ENCODE results near the gene MYL7.

DNA sequence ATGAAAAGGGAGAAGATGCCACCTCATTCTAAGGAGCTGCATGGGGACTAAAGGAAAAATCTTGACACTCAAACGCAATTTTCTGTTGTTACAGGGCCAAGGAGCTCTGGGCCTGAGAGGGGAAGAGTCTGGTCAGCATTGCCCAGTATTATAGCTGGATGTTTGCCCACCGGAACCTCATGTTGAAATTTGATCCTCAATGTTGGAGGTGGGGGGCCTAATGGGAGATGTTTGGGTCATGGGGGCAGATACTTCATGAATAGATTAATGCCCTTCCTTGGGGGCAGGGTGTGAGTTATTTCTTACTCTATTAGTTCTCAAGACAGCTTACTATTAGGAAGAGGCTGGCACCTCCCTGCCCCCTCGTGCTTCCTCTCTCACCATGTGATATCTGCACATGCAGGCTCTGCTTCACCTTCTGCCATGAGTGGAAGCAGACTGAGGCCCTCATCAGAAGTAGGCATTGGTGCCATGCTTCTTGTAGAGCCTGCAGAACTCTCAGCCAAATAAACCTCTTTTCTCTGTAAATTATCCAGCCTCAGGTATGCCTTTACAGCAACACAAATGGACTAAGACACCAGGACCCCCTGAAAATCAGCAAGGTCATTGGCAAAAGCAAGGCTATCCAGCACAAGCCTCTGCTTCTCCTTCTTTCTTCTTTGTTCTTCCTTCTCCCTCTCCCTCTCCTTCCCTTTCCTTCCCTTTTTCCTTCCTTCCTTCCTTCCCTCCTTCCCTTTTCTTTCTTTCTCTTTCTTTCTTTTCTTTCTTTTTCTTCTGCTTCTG, 33.0 kb upstream of the MYL7 start:
- TF ChIP-seq, protein P1, sequence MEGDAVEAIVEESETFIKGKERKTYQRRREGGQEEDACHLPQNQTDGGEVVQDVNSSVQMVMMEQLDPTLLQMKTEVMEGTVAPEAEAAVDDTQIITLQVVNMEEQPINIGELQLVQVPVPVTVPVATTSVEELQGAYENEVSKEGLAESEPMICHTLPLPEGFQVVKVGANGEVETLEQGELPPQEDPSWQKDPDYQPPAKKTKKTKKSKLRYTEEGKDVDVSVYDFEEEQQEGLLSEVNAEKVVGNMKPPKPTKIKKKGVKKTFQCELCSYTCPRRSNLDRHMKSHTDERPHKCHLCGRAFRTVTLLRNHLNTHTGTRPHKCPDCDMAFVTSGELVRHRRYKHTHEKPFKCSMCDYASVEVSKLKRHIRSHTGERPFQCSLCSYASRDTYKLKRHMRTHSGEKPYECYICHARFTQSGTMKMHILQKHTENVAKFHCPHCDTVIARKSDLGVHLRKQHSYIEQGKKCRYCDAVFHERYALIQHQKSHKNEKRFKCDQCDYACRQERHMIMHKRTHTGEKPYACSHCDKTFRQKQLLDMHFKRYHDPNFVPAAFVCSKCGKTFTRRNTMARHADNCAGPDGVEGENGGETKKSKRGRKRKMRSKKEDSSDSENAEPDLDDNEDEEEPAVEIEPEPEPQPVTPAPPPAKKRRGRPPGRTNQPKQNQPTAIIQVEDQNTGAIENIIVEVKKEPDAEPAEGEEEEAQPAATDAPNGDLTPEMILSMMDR (conservative IDR thresholded peaks at IDR 0.05; ENCODE audit: low read depth, low read length): no peak
- TF ChIP-seq EZH2 (IDR thresholded peaks at IDR 0.05; ENCODE audit: borderline replicate concordance, low read depth, low read length, poor library complexity, severe bottlenecking): no peak

Measured in A673 (cell line).